H9 (cell line): ENCODE measurements around the gene TRIM37. TPM values are rescaled to one million over a fixed set of nuclear protein-coding genes. Genes with fewer than 3 reads are reported as not detected.
A peak's percentile ranks its signal among the peaks of the same experiment; 100 is the strongest.

Experiments used
- DNase-seq: peaks from one replicate; pipeline ENCODE4 v3.0.0-alpha.2; 2017
- H2AFZ ChIP-seq: one replicate; pipeline ENCODE4 v1.6.1; 2013; ENCODE audit warnings: mild to moderate bottlenecking, low read length, control low read depth, moderate library complexity
- H2AK5ac ChIP-seq: 2 replicates; pipeline ENCODE4 v1.6.1; 2013; ENCODE audit warnings: low read length, control low read depth, mixed read lengths; ENCODE audit not compliant: insufficient read length
- H2BK120ac ChIP-seq: one replicate; pipeline ENCODE4 v1.6.1; 2013; ENCODE audit warnings: low read depth, mild to moderate bottlenecking, low read length, control low read depth, inconsistent platforms; ENCODE audit not compliant: poor library complexity, severe bottlenecking
- H2BK12ac ChIP-seq: 2 replicates; pipeline ENCODE4 v1.6.1; 2013; ENCODE audit warnings: low read length, control low read depth, mixed read lengths, low read depth; ENCODE audit not compliant: insufficient read length
- H2BK15ac ChIP-seq: 2 replicates; pipeline ENCODE4 v1.6.1; 2013; ENCODE audit warnings: low read depth, low read length, control low read depth
- H2BK20ac ChIP-seq: one replicate; pipeline ENCODE4 v1.6.1; 2013; ENCODE audit warnings: low read depth, mild to moderate bottlenecking, low read length, control low read depth, inconsistent platforms; ENCODE audit not compliant: poor library complexity, severe bottlenecking
- H2BK5ac ChIP-seq: 2 replicates; pipeline ENCODE4 v1.6.1; 2013; ENCODE audit warnings: low read length, control low read depth, mixed read lengths; ENCODE audit not compliant: insufficient read length
- H3K14ac ChIP-seq: 2 replicates; pipeline ENCODE4 v1.6.1; 2013; ENCODE audit warnings: low read length, control low read depth; ENCODE audit not compliant: insufficient read depth
- H3K18ac ChIP-seq: 2 replicates; pipeline ENCODE4 v1.6.1; 2013; ENCODE audit warnings: low read depth, mild to moderate bottlenecking, mixed read lengths, low read length, control low read depth; ENCODE audit not compliant: insufficient read length
- H3K23ac ChIP-seq: 2 replicates; pipeline ENCODE4 v1.6.1; 2013; ENCODE audit warnings: low read length, control low read depth, mixed read lengths, low read depth; ENCODE audit not compliant: insufficient read length
- H3K23me2 ChIP-seq: 2 replicates; pipeline ENCODE4 v1.6.1; 2013; ENCODE audit warnings: low read depth, mild to moderate bottlenecking, mixed read lengths, low read length, control low read depth; ENCODE audit not compliant: insufficient read length, poor library complexity, severe bottlenecking
- H3K27ac ChIP-seq: 2 replicates; pipeline ENCODE4 v1.5.1; 2013; ENCODE audit warnings: low read length, control low read depth, mixed read lengths, low read depth; ENCODE audit not compliant: insufficient read length
- H3K27me3 ChIP-seq: 2 replicates; pipeline ENCODE4 v1.6.1; 2013; ENCODE audit warnings: low read length, control low read depth, inconsistent platforms; ENCODE audit not compliant: insufficient read depth
- H3K4ac ChIP-seq: 2 replicates; pipeline ENCODE4 v1.6.1; 2013; ENCODE audit warnings: low read depth, mild to moderate bottlenecking, control low read depth, inconsistent platforms, low read length, moderate library complexity
- H3K4me1 ChIP-seq: 2 replicates; pipeline ENCODE4 v1.6.1; 2013; ENCODE audit warnings: low read length, control low read depth, inconsistent platforms; ENCODE audit not compliant: insufficient read depth
- H3K4me2 ChIP-seq: 2 replicates; pipeline ENCODE4 v1.6.1; 2013; ENCODE audit warnings: low read length, control low read depth, mixed read lengths; ENCODE audit not compliant: insufficient read length, insufficient read depth
- H3K56ac ChIP-seq: 2 replicates; pipeline ENCODE4 v1.6.1; 2013; ENCODE audit warnings: low read depth, mild to moderate bottlenecking, mixed read lengths, low read length, control low read depth; ENCODE audit not compliant: insufficient read length
- H3K79me1 ChIP-seq: 2 replicates; pipeline ENCODE4 v1.6.1; 2013; ENCODE audit warnings: low read depth, mild to moderate bottlenecking, moderate library complexity, low read length, control low read depth, inconsistent platforms; ENCODE audit not compliant: insufficient read depth, poor library complexity, severe bottlenecking
- H3K79me2 ChIP-seq: 2 replicates; pipeline ENCODE4 v1.6.1; 2013; ENCODE audit warnings: low read length, control low read depth, inconsistent platforms; ENCODE audit not compliant: insufficient read depth
- H3K9ac ChIP-seq: 2 replicates; pipeline ENCODE4 v1.6.1; 2013; ENCODE audit warnings: low read length, control low read depth, mixed read lengths; ENCODE audit not compliant: insufficient read length; ENCODE audit errors: extremely low read depth
- H3K9me3 ChIP-seq: one replicate; pipeline ENCODE4 v1.6.1; 2013; ENCODE audit warnings: low read depth, low read length, inconsistent platforms; ENCODE audit not compliant: control insufficient read depth
- H3T11ph ChIP-seq: one replicate; pipeline ENCODE4 v1.6.1; 2013; ENCODE audit warnings: mild to moderate bottlenecking, low read length, control low read depth, inconsistent platforms
- H4K20me1 ChIP-seq: one replicate; pipeline ENCODE4 v1.6.1; 2013; ENCODE audit not compliant: control insufficient read depth, insufficient read length, insufficient read depth
- H4K5ac ChIP-seq: 2 replicates; pipeline ENCODE4 v1.6.1; 2013; ENCODE audit warnings: low read depth, mild to moderate bottlenecking, mixed read lengths, low read length, control low read depth; ENCODE audit not compliant: insufficient read length
- H4K8ac ChIP-seq: replicated peaks from 2 replicates; pipeline ENCODE4 v1.6.1; 2013; ENCODE audit warnings: low read length, control low read depth, mixed read lengths, low read depth; ENCODE audit not compliant: insufficient read length
- H4K91ac ChIP-seq: 2 replicates; pipeline ENCODE4 v1.6.1; 2013; ENCODE audit warnings: low read depth, mild to moderate bottlenecking, moderate library complexity, mixed read lengths, low read length, control low read depth; ENCODE audit not compliant: insufficient read length
- H3K27ac Mint-ChIP-seq, 3 experiments: 2 replicates in 2 of 3; 3 replicates in 1 of 3; pipeline ENCODE4 v1.8.0; 2020 to 2021; ENCODE audit warnings: mixed read lengths in 3 of 3, mild to moderate bottlenecking in 1 of 3, moderate library complexity in 1 of 3
- H3K27me3 Mint-ChIP-seq: 2 replicates; pipeline ENCODE4 v1.8.0; 2021; ENCODE audit warnings: low read depth, mild to moderate bottlenecking, moderate library complexity, mixed read lengths
- H3K36me3 Mint-ChIP-seq, 3 experiments: 2 replicates in 2 of 3; 3 replicates in 1 of 3; pipeline ENCODE4 v1.8.0; 2020 to 2021; ENCODE audit warnings: low read depth in 3 of 3, mixed read lengths in 3 of 3; ENCODE audit not compliant: insufficient read depth in 1 of 3
- H3K4me1 Mint-ChIP-seq, 2 experiments: 2 replicates each; pipeline ENCODE4 v1.8.0; 2020; ENCODE audit warnings: mixed read lengths in 2 of 2
- H3K4me3 Mint-ChIP-seq, 2 experiments: 2 replicates in 1 of 2; 3 replicates in 1 of 2; pipeline ENCODE4 v1.8.0; 2020 to 2021; ENCODE audit warnings: mild to moderate bottlenecking in 2 of 2, mixed read lengths in 2 of 2, moderate library complexity in 1 of 2
- H3K9me3 Mint-ChIP-seq, 2 experiments: 2 replicates in 1 of 2; 3 replicates in 1 of 2; pipeline ENCODE4 v1.8.0; 2020; ENCODE audit warnings: mild to moderate bottlenecking in 2 of 2, mixed read lengths in 2 of 2, moderate library complexity in 1 of 2
- WGBS: extraction: QIAGEN DNeasy Blood & Tissue Kit; methylation state at CpG from one replicate; pipeline ENCODE4 v1.1.7; 2013; ENCODE audit warnings: missing lambda C conversion rate, low lambda C conversion rate, mixed read lengths; ENCODE audit not compliant: insufficient read length; ENCODE audit errors: extremely low coverage; 5-methylcytosine and 5-hydroxymethylcytosine counted together
- total RNA-seq: library from RNA; stranded (reverse); gene quantifications from 2 replicates; pipeline ENCODE4 v1.2.1, GENCODE V29; 2021
- TF ChIP-seq, protein P1 (sequence below): fragments of 200-600 bp; sonication (generic); conservative IDR thresholded peaks from 3 replicates; pipeline ENCODE4 v1.8.0; 2021; ENCODE audit warnings: antibody characterized with exemption, mild to moderate bottlenecking

TRIM37 gene
- total RNA-seq, 1 experiment from 2014 or later: 52.1 TPM

- DNase-seq: no peak
- peak within 1 kb of the TSS; percentile 73 for H4K5ac ChIP-seq
- Mint-ChIP-seq H3K9me3 (no peaks in the 10 kb centered on the region), H3K27ac (no peak within 1 kb of the TSS), H3K27me3 (no peaks in the 10 kb centered on the region), H3K4me3 (no peak within 1 kb of the TSS), H3K4me1 (peaks cover 40 to 46% of the 10 kb centered on the region in 2 experiments), H3K36me3 (peaks cover 0 to 6% (median 1%) of the 10 kb centered on the region in 3 experiments; a peak in 3 of 7 replicates)
- TF ChIP-seq, protein P1, sequence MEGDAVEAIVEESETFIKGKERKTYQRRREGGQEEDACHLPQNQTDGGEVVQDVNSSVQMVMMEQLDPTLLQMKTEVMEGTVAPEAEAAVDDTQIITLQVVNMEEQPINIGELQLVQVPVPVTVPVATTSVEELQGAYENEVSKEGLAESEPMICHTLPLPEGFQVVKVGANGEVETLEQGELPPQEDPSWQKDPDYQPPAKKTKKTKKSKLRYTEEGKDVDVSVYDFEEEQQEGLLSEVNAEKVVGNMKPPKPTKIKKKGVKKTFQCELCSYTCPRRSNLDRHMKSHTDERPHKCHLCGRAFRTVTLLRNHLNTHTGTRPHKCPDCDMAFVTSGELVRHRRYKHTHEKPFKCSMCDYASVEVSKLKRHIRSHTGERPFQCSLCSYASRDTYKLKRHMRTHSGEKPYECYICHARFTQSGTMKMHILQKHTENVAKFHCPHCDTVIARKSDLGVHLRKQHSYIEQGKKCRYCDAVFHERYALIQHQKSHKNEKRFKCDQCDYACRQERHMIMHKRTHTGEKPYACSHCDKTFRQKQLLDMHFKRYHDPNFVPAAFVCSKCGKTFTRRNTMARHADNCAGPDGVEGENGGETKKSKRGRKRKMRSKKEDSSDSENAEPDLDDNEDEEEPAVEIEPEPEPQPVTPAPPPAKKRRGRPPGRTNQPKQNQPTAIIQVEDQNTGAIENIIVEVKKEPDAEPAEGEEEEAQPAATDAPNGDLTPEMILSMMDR: no peak
- H3K23ac ChIP-seq: no peak within 1 kb of the TSS
- no peaks in the 10 kb centered on the region for H4K20me1 ChIP-seq
- no peaks in the 10 kb centered on the region for H3K27me3 ChIP-seq
- peak within 1 kb of the TSS; percentile 96 for H3K9ac ChIP-seq
- H3K79me2 ChIP-seq: peaks cover 27% of the 10 kb centered on the region; the same call in 1 of the 2 replicates
- H3K18ac ChIP-seq: peak within 1 kb of the TSS; percentile 93
- peak within 1 kb of the TSS; percentile 81 for H3K27ac ChIP-seq
- H2AK5ac ChIP-seq: no peak within 1 kb of the TSS
- no peak within 1 kb of the TSS for H2BK20ac ChIP-seq
- no peak within 1 kb of the TSS for H4K8ac ChIP-seq
- H3K4me1 ChIP-seq: no peaks in the 10 kb centered on the region
- H2BK120ac ChIP-seq: peak within 1 kb of the TSS; percentile 90
- H4K91ac ChIP-seq: peak within 1 kb of the TSS; percentile 11
- peaks cover 5% of the 10 kb centered on the region for H3K23me2 ChIP-seq
- WGBS: no CpG with 5 or more reads among the region's 39 CpGs
- peak within 1 kb of the TSS; percentile 0; the same call in 1 of the 2 replicates for H3K4ac ChIP-seq
- peak within 1 kb of the TSS; percentile 99 for H3K14ac ChIP-seq
- no peak within 1 kb of the TSS for H2BK15ac ChIP-seq
- H2AFZ ChIP-seq: no peak within 1 kb of the TSS
- peak within 1 kb of the TSS; percentile 75 for H3K4me2 ChIP-seq
- H2BK12ac ChIP-seq: no peak within 1 kb of the TSS
- H2BK5ac ChIP-seq: peak within 1 kb of the TSS; percentile 56
- peak within 1 kb of the TSS; percentile 43 for H3T11ph ChIP-seq
- H3K79me1 ChIP-seq: peaks cover 8% of the 10 kb centered on the region
- H3K56ac ChIP-seq: peak within 1 kb of the TSS; percentile 88
- no peaks in the 10 kb centered on the region for H3K9me3 ChIP-seq
These were observed 48.2 kb upstream of the TRIM37 start, which contains the start of gene SKA2 for GRCh38 chr17:59154721-59155438. TSS of gene SKA2 (minus strand) at chr17:59155186. CDS start at chr17:59155163, 23 bp downstream.
